Right renal cortex interstitium (tissue), 3 donors: ENCODE data around the gene USP22. TPM values are rescaled to one million over a fixed set of nuclear protein-coding genes. Genes with fewer than 3 reads are reported as not detected.

Experiments used
- DNase-seq, 3 donors: peaks; one replicate each; pipeline ENCODE4 v3.0.0-alpha.2; 2013; ENCODE audit warnings: low read depth in 3 of 3, low spot score in 2 of 3
- polyA plus RNA-seq, 3 donors: library from polyadenylated mRNA; unstranded; fragments of 120-200 nt; gene quantifications; one replicate each; pipeline ENCODE4 v1.2.1, GENCODE V29; 2013; ENCODE audit not compliant: insufficient read length in 3 of 3

Gene USP22
- polyA plus RNA-seq, 3 donors: 217 to 235 (median 223) TPM

DNA sequence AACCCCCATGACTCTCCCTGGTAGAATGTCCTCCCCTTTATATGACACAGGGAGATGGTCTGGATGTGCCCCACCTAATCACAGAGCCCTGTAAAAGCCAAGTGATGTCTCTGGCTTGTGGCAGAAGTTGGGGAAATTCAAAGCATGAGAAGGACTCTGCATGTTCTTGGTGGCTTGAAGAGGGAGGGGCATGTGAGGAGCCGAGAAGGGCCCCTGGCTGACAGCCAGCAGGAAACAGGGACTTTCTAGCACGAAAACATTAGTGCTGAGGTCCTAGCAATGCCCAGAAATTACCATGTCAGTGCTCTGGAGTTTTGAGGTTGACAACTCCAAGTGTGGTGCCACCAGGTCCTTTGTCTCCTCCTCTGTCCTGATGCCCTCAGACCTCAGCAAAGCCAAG, 75.9 kb downstream of the USP22 start:
- DNase-seq: no peak

DNA sequence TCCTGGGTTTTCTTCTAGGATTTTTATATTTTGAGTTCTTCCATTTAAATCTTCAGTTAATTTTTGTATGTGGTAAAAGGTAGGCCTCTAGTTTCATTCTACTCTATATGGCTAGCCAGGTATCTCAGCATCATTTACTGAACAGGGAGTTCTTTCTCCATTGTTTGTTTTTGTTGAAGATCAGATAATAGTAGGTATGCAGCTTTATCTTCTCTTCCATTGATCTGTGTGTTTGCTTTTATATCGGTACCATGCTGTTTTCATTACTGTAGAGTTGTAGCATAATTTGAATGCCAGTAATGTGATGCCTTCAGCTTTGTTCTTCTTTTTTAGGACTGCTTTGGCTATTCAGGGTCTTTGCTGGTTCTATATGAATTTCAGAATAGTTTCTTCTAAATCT, 77.3 kb downstream of the USP22 start:
- DNase-seq: no peak

DNA sequence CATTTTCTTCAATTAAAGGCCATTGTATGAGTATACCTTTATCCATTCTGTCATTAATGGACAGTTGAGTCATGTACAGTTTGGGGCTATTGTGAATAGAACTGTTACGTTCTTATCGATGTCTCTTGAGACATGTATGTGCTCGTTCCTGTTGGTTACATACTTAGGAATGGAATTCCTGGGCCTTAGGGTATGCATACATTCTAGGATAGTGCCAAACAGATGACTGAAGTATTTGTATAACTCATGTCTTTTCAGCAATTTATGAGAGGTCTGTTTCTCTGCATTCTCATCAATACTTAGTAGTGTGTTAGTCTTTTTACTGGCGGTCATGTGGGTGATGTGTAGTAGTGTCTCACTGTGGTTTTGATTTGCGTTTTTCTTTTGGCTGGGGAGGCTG, 81.2 kb downstream of the USP22 start:
- DNase-seq: no peak

DNA sequence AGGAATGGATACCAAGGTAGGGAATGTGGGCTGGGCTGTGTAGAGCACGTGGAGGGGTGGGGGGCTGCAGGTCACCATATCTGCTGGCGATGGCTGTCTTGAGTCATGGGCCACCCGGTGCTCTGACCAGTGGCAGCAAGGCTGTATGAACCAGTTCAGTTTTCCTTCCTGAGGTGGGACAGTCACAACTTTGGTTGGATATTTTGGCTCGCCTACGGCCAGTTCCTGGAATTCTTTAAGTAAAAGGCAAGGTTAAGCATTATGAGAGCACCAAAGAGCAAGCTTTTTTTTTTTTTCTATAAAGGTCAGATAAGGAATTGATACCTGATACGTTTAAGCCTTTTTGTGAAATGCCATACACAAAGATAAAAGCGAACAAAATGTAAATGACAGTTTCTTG, 81.9 kb downstream of the USP22 start:
- DNase-seq: no peak

DNA sequence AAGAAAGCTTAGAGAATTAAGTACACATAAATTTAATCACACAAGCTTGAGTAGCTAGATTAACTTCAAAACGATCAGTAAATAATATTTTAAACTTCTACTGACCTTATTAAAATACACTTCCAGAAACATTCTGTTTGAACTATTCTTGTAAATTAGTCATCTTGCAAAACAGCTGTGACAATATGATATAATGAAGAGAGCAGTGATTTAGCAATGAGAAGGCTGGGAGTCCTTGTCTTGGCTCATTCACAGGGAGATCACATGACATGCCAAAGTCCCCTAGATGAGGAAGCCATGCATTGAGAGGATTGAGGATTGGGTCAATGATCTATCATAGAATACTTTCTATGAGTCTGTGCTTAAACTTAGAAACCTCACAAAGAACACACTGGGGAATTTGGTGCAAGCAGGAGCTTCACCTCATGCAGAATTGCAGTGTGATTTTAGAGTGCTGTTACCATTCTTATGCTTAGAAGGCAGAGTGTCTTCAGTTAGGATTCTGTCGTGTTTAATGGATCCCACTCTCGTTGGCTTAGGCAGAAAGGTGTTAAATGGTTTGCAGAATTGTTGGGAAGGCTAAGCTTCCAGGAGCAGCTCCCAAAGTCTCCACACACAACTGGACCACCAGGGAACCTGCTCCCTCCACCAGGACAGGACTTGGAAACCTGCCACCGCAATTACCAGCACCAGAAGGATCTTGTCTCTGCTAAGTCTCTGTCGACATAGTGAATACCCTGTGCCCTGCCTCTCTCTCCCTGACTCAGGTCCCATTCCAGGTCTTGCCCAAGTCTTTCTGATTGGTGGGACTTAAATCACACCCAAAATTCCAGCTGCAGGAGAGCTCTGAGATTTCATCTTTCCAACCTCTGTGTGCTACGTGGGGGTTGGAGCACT, 87.1 kb downstream of the USP22 start:
- no peak for DNase-seq

DNA sequence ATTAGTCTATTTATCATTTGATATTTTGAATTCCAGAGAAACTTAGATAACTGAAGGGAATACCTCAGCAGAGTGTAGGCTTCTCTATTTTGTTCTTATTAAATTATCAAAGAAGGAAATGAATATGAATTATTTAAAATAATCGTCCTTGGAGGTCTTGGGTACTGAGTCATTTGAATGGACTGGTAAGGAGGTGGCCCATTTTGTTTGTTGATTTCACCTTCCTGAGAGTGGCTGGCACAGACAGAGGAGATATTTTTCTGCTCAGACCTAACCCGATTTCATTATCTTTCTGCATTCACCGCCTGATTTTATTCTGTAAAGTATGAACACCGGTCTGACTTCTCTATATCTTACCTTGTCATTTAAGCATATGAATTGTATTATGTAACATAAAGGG, 88.0 kb downstream of the USP22 start:
- no peak for DNase-seq

DNA sequence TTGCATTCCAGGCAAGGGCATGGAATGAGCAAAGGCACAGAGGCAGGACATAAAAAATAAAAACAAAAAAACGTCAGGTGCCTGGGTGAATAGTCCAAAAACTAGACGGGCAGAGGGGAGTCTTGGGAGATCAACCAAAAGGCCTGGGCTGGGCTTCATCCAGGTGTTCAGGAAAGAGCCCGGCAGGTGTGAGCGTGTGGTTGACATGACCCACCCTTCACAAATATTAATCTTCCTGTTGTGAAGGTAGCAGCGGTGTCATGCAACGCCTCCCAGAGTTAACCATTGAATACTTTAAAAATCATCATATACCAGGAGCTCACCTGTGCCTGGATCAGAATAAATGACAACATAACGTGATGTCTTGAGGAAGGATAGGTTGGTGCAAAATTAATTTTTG, 90.6 kb downstream of the USP22 start:
- DNase-seq: no peak

Other genes with a start within 250 kb of the USP22 start
- 10 to 100 TPM; 37.3 to 45.3 (median 42.4) TPM for gene DHRS7B, start 84.0 kb upstream of the USP22 start, polyA plus RNA-seq
- 10 to 100 TPM; 21.2 to 24.9 (median 21.9) TPM for gene TMEM11, start 171.2 kb upstream of the USP22 start, polyA plus RNA-seq
- 10 to 100 TPM; 11.3 to 12.6 (median 12.1) TPM for gene NATD1, start 210.4 kb upstream of the USP22 start, polyA plus RNA-seq
- 10 to 100 TPM; 17.3 to 21.8 (median 17.6) TPM for gene MAP2K3, start 241.7 kb upstream of the USP22 start, polyA plus RNA-seq